A549 (cell line): ENCODE data around the gene FGFR1OP2.
A peak's percentile ranks its signal among the peaks of the same experiment; 100 is the strongest.

Experiments
- CEBPB ChIP-seq, 2 experiments: fragments of >200 bp in 1 of 2; sonication (Bioruptor Twin) in 1 of 2; formaldehyde crosslinking in 1 of 2; IDR thresholded peaks; 2 replicates each; pipeline ENCODE4 v1.6.1; 2012 to 2016
- EP300 ChIP-seq, 2 experiments: fragments of >200 bp; sonication (Bioruptor Twin); formaldehyde crosslinking; IDR thresholded peaks; 2 replicates in 1 of 2; 3 replicates in 1 of 2; pipeline ENCODE4 v1.6.1; 2016 to 2017
- FOSL2 ChIP-seq, 2 experiments: fragments of 450-650 bp in 1 of 2; fragments of >200 bp in 1 of 2; sonication (Bioruptor Twin) in 1 of 2; formaldehyde crosslinking; IDR thresholded peaks; 2 replicates each; pipeline versions ENCODE4 v1.5.0 to v1.6.1; 2016 to 2020; ENCODE audit warnings: mild to moderate bottlenecking in 1 of 2, moderate library complexity in 1 of 2
- HEYL ChIP-seq: fragments of 250-450 bp; sonication (Bioruptor Pico); IDR thresholded peaks from 2 replicates; pipeline ENCODE4 v1.8.0; 2021; ENCODE audit warnings: mild to moderate bottlenecking, moderate library complexity
- POLR2A ChIP-seq: IDR thresholded peaks from 2 replicates; pipeline ENCODE4 v1.6.1; 2012; ENCODE audit warnings: mild to moderate bottlenecking, low read length
- POLR2AphosphoS2 ChIP-seq: conservative IDR thresholded peaks from 2 replicates; pipeline ENCODE4 v1.6.1; 2012; ENCODE audit warnings: low read length, improper control_type of control experiment, inconsistent platforms
- RAD21 ChIP-seq, 2 experiments: fragments of >200 bp in 1 of 2; sonication (Bioruptor Twin) in 1 of 2; formaldehyde crosslinking in 1 of 2; IDR thresholded peaks in 1 of 2; conservative IDR thresholded peaks in 1 of 2; 2 replicates in 1 of 2; 3 replicates in 1 of 2; pipeline ENCODE4 v1.6.1; 2012 to 2018; ENCODE audit warnings: inconsistent platforms in 1 of 2
- RCOR1 ChIP-seq: fragments of 150-350 bp; IDR thresholded peaks from 2 replicates; pipeline ENCODE4 v1.6.1; 2014; ENCODE audit warnings: antibody characterized with exemption, low read length, low read depth
- SREBF2 ChIP-seq: fragments of 450-650 bp; IDR thresholded peaks from 2 replicates; pipeline ENCODE4 v1.6.1; 2014; ENCODE audit warnings: mild to moderate bottlenecking, moderate library complexity
- TF ChIP-seq, protein P1 (sequence below): IDR thresholded peaks from 2 replicates; pipeline ENCODE4 v1.6.1; 2012
- TF ChIP-seq, protein P2 (sequence below): fragments of 250-450 bp; sonication (Bioruptor Pico); IDR thresholded peaks from 2 replicates; pipeline ENCODE4 v1.5.0; 2021; ENCODE audit warnings: mild to moderate bottlenecking, moderate library complexity, borderline replicate concordance
- TF ChIP-seq, protein P3 (sequence below): fragments of >200 bp; sonication (Bioruptor Twin); formaldehyde crosslinking; IDR thresholded peaks from 3 replicates; pipeline ENCODE4 v1.5.1; 2016
- TF ChIP-seq, protein P4 (sequence below): IDR thresholded peaks from 2 replicates; pipeline ENCODE4 v1.6.1; 2012
- TF ChIP-seq, protein P5 (sequence below): IDR thresholded peaks from 2 replicates; pipeline ENCODE4 v1.6.1; 2012; ENCODE audit warnings: low read depth, borderline replicate concordance

DNA sequence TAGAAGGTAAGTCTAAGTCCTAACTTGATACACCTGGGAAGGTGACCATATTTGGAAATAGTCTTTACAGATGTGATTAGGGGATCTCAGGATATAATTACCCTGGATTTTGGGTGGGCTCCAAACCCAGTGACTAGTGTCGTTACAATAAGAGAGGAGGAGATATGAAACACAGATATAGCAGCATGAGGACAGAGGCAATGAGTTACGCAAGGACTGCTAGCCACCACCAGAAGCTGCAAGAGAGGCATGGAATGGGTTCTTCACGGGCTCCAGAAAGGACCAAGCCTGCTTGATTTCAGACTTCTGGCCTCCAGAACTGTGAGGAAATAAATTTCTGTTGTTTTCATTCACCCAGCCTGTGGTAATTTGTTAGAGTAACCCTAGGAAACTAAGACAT, 28.6 kb downstream of the FGFR1OP2 start:
- TF ChIP-seq, protein P1, sequence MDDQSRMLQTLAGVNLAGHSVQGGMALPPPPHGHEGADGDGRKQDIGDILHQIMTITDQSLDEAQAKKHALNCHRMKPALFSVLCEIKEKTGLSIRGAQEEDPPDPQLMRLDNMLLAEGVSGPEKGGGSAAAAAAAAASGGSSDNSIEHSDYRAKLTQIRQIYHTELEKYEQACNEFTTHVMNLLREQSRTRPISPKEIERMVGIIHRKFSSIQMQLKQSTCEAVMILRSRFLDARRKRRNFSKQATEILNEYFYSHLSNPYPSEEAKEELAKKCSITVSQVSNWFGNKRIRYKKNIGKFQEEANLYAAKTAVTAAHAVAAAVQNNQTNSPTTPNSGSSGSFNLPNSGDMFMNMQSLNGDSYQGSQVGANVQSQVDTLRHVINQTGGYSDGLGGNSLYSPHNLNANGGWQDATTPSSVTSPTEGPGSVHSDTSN: no peak
- TF ChIP-seq, protein P2, sequence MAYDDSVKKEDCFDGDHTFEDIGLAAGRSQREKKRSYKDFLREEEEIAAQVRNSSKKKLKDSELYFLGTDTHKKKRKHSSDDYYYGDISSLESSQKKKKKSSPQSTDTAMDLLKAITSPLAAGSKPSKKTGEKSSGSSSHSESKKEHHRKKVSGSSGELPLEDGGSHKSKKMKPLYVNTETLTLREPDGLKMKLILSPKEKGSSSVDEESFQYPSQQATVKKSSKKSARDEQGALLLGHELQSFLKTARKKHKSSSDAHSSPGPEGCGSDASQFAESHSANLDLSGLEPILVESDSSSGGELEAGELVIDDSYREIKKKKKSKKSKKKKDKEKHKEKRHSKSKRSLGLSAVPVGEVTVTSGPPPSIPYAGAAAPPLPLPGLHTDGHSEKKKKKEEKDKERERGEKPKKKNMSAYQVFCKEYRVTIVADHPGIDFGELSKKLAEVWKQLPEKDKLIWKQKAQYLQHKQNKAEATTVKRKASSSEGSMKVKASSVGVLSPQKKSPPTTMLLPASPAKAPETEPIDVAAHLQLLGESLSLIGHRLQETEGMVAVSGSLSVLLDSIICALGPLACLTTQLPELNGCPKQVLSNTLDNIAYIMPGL (CRISPR knock-in tag): no peak
- TF ChIP-seq SREBF2 (no peak), POLR2A (no peak), HEYL (CRISPR knock-in tag) (no peak), RAD21 (conservative IDR thresholded peaks at IDR 0.05 in 1 of 2, IDR thresholded peaks at IDR 0.05 in 1 of 2) (no peak), CEBPB (IDR thresholded peaks at IDR 0.05) (peak in 1 of 2 experiments; percentile 46; a peak in 2 of 4 replicates), RCOR1 (no peak), EP300 (IDR thresholded peaks at IDR 0.05) (no peak), POLR2AphosphoS2 (no peak), FOSL2 (IDR thresholded peaks at IDR 0.05) (no peak), FOSL2 (CRISPR knock-in tag; IDR thresholded peaks at IDR 0.05) (no peak)
- TF ChIP-seq, protein P3, sequence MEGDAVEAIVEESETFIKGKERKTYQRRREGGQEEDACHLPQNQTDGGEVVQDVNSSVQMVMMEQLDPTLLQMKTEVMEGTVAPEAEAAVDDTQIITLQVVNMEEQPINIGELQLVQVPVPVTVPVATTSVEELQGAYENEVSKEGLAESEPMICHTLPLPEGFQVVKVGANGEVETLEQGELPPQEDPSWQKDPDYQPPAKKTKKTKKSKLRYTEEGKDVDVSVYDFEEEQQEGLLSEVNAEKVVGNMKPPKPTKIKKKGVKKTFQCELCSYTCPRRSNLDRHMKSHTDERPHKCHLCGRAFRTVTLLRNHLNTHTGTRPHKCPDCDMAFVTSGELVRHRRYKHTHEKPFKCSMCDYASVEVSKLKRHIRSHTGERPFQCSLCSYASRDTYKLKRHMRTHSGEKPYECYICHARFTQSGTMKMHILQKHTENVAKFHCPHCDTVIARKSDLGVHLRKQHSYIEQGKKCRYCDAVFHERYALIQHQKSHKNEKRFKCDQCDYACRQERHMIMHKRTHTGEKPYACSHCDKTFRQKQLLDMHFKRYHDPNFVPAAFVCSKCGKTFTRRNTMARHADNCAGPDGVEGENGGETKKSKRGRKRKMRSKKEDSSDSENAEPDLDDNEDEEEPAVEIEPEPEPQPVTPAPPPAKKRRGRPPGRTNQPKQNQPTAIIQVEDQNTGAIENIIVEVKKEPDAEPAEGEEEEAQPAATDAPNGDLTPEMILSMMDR: no peak
- TF ChIP-seq, protein P4, sequence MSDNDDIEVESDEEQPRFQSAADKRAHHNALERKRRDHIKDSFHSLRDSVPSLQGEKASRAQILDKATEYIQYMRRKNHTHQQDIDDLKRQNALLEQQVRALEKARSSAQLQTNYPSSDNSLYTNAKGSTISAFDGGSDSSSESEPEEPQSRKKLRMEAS: no peak
- TF ChIP-seq, protein P5, sequence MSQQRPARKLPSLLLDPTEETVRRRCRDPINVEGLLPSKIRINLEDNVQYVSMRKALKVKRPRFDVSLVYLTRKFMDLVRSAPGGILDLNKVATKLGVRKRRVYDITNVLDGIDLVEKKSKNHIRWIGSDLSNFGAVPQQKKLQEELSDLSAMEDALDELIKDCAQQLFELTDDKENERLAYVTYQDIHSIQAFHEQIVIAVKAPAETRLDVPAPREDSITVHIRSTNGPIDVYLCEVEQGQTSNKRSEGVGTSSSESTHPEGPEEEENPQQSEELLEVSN: no peak
